Hematopoietic multipotent progenitor cell treated with erythropoietin and hydrocortisone succinate and interleukin-3 and kit ligand, for 17 days (in vitro differentiated cells): ENCODE data around the gene UBASH3B.

Experiments used
- DNase-seq: peaks from one replicate; pipeline ENCODE4 v3.0.0-alpha.2; 2015; ENCODE audit warnings: low spot score

The UBASH3B gene

GRCh38 chr11:122678406-122678805 lies 22.9 kb downstream of the UBASH3B start:
- DNase-seq: no peak

GRCh38 chr11:122679466-122679865 lies 23.9 kb downstream of the UBASH3B start:
- no peak for DNase-seq

GRCh38 chr11:122681070-122681469 lies 25.5 kb downstream of the UBASH3B start:
- DNase-seq: no peak

GRCh38 chr11:122681735-122682134 lies 26.2 kb downstream of the UBASH3B start:
- DNase-seq: no peak

GRCh38 chr11:122682464-122682863 lies 26.9 kb downstream of the UBASH3B start:
- no peak for DNase-seq

GRCh38 chr11:122685041-122685440 lies 29.5 kb downstream of the UBASH3B start:
- DNase-seq: no peak

- DNase-seq: no peak
Measured at GRCh38 chr11:122686111-122686510, 30.6 kb downstream of the UBASH3B start.

GRCh38 chr11:122690384-122690783 lies 34.9 kb downstream of the UBASH3B start:
- DNase-seq: no peak

GRCh38 chr11:122690801-122691548 lies 35.5 kb downstream of the UBASH3B start:
- DNase-seq: no peak

- no peak for DNase-seq
Measured at GRCh38 chr11:122691549-122692150, 36.1 kb downstream of the UBASH3B start.

GRCh38 chr11:122692444-122692843 lies 36.9 kb downstream of the UBASH3B start:
- DNase-seq: no peak

- DNase-seq: no peak
Measured at GRCh38 chr11:122695076-122695615, 39.6 kb downstream of the UBASH3B start.

GRCh38 chr11:122696662-122697061 lies 41.1 kb downstream of the UBASH3B start:
- no peak for DNase-seq

GRCh38 chr11:122697636-122698167 lies 42.2 kb downstream of the UBASH3B start:
- no peak for DNase-seq

- no peak for DNase-seq
Measured at GRCh38 chr11:122698392-122698791, 42.9 kb downstream of the UBASH3B start.

- DNase-seq: no peak
Measured at GRCh38 chr11:122700666-122701065, 45.1 kb downstream of the UBASH3B start.

GRCh38 chr11:122701143-122701542 lies 45.6 kb downstream of the UBASH3B start:
- no peak for DNase-seq

- no peak for DNase-seq
Measured at GRCh38 chr11:122703541-122704272, 48.2 kb downstream of the UBASH3B start.

GRCh38 chr11:122705396-122705795 lies 49.9 kb downstream of the UBASH3B start:
- no peak for DNase-seq

- DNase-seq: no peak
Measured at GRCh38 chr11:122706291-122707088, 51.0 kb downstream of the UBASH3B start.

GRCh38 chr11:122707111-122707510 lies 51.6 kb downstream of the UBASH3B start:
- DNase-seq: no peak

- DNase-seq: no peak
Measured at GRCh38 chr11:122707901-122708300, 52.4 kb downstream of the UBASH3B start.
